ENCODE results near the gene NPM3.

GRCh38 chr10:101780818-101781654 lies 2.2 kb downstream of the NPM3 start:
- TF ChIP-seq POLR2A (IDR thresholded peaks at IDR 0.05) (no peak), CTCF (IDR thresholded peaks at IDR 0.05) (peak; percentile 83 to 96 (median 92))
